ENCODE measurements around the gene HSPA1A.
A peak's percentile ranks its signal among the peaks of the same experiment; 100 is the strongest.
"Not testable (repeated sequence)": the region's sequence is repeated elsewhere in the genome, so short reads cannot be mapped to it uniquely, and the experiment has no call there.

The HSPA1A gene

GRCh38 chr6:31808599-31808998 is 6.7 kb upstream of the HSPA1A start:
- not testable (repeated sequence) for DNase-seq

GRCh38 chr6:31811645-31812044 is 3.7 kb upstream of the HSPA1A start:
- DNase-seq: no peak

GRCh38 chr6:31813465-31813849 is 1.9 kb upstream of the HSPA1A start:
- no peak for DNase-seq

- DNase-seq: peak in 55 of 56 donors; percentile 63 to 97 (median 90)
Measured at GRCh38 chr6:31814677-31815024, 692 bp upstream of the HSPA1A start.

GRCh38 chr6:31817133-31817928 is 2.0 kb downstream of the HSPA1A start:
- peak in 18 of 56 donors; percentile 7 to 71 (median 34) for DNase-seq

- DNase-seq: peak in 12 of 56 donors; percentile 11 to 75 (median 48)
Measured at GRCh38 chr6:31817929-31818511, 2.7 kb downstream of the HSPA1A start.

- DNase-seq: no peak
Measured at GRCh38 chr6:31819871-31820299, 4.5 kb downstream of the HSPA1A start.

- not testable (repeated sequence) for DNase-seq
Measured at GRCh38 chr6:31820399-31820798, 5.1 kb downstream of the HSPA1A start.

- peak in 42 of 56 donors; percentile 19 to 86 (median 59) for DNase-seq
Measured at GRCh38 chr6:31821301-31822035, 6.1 kb downstream of the HSPA1A start.

GRCh38 chr6:31822036-31822821 is 6.9 kb downstream of the HSPA1A start:
- DNase-seq: peak in 50 of 56 donors; percentile 20 to 94 (median 71)

GRCh38 chr6:31823592-31824196 is 8.4 kb downstream of the HSPA1A start:
- not testable (repeated sequence) for DNase-seq

GRCh38 chr6:31825553-31825952 is 10.2 kb downstream of the HSPA1A start:
- DNase-seq: no peak

GRCh38 chr6:31826793-31827285 is 11.5 kb downstream of the HSPA1A start:
- peak in 35 of 56 donors; percentile 42 to 91 (median 70) for DNase-seq

- peak; percentile 78 to 100 (median 99) for DNase-seq
Measured at GRCh38 chr6:31827286-31828079, 12.1 kb downstream of the HSPA1A start, which contains the start of gene HSPA1B. Gene HSPA1B (plus strand): TSS chr6:31827738. CDS start chr6:31827951, 213 bp downstream.

- peak in 15 of 56 donors; percentile 16 to 61 (median 30) for DNase-seq
Measured at GRCh38 chr6:31829633-31830283, 14.4 kb downstream of the HSPA1A start.

- DNase-seq: peak in 1 of 56 donors; percentile 7
Measured at GRCh38 chr6:31830886-31831335, 15.6 kb downstream of the HSPA1A start.

- peak in 4 of 56 donors; percentile 11 to 54 (median 26) for DNase-seq
Measured at GRCh38 chr6:31831350-31832215, 16.2 kb downstream of the HSPA1A start.
